NCI-H226 (cell line): ENCODE measurements around the gene ADGRV1.
A peak's percentile ranks its signal among the peaks of the same experiment; 100 is the strongest.

ENCODE experiments used
- DNase-seq: peaks from one replicate; pipeline ENCODE4 v3.0.0-alpha.2; 2015

The ADGRV1 gene, protein sequence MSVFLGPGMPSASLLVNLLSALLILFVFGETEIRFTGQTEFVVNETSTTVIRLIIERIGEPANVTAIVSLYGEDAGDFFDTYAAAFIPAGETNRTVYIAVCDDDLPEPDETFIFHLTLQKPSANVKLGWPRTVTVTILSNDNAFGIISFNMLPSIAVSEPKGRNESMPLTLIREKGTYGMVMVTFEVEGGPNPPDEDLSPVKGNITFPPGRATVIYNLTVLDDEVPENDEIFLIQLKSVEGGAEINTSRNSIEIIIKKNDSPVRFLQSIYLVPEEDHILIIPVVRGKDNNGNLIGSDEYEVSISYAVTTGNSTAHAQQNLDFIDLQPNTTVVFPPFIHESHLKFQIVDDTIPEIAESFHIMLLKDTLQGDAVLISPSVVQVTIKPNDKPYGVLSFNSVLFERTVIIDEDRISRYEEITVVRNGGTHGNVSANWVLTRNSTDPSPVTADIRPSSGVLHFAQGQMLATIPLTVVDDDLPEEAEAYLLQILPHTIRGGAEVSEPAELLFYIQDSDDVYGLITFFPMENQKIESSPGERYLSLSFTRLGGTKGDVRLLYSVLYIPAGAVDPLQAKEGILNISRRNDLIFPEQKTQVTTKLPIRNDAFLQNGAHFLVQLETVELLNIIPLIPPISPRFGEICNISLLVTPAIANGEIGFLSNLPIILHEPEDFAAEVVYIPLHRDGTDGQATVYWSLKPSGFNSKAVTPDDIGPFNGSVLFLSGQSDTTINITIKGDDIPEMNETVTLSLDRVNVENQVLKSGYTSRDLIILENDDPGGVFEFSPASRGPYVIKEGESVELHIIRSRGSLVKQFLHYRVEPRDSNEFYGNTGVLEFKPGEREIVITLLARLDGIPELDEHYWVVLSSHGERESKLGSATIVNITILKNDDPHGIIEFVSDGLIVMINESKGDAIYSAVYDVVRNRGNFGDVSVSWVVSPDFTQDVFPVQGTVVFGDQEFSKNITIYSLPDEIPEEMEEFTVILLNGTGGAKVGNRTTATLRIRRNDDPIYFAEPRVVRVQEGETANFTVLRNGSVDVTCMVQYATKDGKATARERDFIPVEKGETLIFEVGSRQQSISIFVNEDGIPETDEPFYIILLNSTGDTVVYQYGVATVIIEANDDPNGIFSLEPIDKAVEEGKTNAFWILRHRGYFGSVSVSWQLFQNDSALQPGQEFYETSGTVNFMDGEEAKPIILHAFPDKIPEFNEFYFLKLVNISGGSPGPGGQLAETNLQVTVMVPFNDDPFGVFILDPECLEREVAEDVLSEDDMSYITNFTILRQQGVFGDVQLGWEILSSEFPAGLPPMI (N-terminal part only)

DNA sequence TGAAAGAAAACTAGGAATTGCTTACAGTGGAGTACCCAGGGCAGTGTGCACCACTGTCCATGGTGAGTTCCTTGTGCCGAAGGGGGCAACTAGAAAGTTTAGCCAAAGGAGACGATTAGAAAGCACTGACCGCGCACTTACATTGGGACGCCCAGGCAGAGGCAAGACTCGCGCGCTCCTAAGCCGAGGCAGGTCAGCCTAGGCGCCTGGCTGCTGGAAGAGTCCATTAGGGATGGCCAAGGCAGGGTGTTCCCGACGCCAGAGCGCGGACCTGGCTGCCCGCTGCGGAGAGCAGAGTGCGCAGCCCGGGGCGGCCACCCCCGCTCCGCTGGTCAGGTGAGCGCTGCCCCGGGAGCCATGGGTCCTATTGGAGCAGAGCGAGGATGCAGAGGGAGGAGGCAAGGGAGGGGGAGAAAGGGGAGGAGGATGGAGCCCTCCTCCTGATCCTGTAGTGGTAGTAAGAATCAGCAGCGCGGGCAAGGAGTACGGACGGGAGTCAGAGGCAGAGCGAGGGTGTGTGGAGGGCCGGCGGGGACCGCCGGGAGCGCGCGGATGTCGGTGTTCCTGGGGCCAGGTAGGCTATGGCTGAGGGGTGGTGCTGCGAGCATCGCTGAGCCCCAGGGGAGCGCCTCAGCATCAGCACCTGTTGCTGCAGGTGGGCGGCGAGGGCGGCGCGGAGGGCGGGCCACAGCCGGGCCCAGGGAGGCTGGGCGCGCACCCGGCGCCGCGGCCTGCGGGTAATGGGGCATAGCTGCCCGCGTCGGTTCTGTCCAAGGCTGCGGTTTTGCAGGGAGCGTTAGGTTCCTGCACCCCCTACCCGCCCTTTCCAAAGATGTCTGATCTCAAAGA is at the start of gene ADGRV1:
Gene ADGRV1, plus strand, starts transcription at position 454 of the 849 bp plus-strand sequence. Its CDS starts 99 bp downstream, at position 553.
- no peak for DNase-seq

- DNase-seq: no peak
Observed at GRCh38 chr5:90510438-90510837, 48.2 kb upstream of the ADGRV1 start.

- DNase-seq: no peak
Observed at GRCh38 chr5:90514520-90514919, 44.1 kb upstream of the ADGRV1 start.

DNA sequence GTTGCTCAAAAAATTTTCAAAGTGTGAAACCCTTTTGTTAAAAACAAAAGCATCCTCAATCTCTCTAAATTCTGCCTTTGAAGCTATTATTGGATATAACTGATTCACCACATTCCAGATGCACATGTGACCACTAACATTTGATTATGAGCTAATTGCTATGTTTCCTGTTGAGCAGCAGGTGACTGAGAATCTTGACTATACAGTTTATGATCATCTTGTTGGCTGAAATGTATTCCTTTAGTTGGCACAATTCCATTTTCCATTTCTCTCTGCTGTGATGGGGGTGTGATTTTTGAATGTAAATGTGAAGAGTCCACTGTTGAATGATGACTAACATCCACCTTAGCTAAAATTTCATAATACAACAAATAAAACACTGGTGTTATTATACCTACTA is 39.9 kb upstream of the ADGRV1 start:
- DNase-seq: no peak

DNA sequence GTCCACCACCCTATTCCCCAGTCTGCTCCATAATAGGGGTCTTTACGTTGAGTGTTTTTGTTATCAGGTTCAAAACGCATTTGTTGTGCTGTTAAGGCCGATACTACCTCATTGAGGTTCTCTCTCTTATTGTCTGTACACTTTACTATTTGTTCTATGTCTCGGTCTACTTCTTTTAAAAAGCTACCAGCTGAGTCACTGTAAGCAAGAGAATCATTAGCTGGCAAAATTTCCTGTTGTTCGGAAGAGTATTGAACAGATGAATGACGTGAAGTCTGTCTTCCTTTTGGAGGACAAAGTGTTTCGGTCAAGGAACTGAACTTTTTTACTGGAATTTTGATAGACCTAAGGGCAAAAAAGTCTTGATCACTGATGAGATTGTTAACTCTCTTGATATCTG is 39.5 kb upstream of the ADGRV1 start:
- no peak for DNase-seq

DNA sequence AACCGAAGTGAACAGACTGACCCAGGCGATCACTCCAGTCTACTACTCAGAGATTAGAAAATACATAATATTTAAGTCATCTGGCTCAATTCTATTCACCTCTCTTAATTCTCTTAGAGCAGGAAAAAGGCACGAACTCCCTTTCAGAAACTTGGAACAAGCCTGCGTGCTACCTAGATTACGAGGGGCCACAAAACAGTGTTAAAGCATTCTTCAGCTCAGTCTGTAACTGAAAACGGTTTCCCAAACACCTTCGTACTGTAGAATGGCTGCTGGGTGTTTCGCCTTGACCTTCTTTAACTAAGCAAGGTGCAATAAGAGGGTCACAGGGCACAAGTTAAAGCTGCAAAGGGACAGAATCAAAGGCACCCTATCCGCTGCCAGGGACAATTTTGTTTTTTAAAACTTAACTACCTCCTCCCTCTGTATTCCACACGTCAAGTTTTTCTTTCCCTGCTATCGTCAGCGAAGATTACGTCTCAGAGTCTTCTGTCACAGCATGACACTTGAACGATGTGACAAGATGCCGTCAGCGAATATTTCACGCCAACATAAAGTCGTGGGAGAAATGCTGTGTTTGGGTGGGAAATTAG is 29.9 kb upstream of the ADGRV1 start:
- no peak for DNase-seq

GRCh38 chr5:90529194-90529938 is 29.2 kb upstream of the ADGRV1 start, which contains the start of gene LYSMD3:
Gene LYSMD3, minus strand, starts transcription at chr5:90529584. Its CDS starts 4,295 bp downstream, at chr5:90525289.
- peak; percentile 94 for DNase-seq

DNA sequence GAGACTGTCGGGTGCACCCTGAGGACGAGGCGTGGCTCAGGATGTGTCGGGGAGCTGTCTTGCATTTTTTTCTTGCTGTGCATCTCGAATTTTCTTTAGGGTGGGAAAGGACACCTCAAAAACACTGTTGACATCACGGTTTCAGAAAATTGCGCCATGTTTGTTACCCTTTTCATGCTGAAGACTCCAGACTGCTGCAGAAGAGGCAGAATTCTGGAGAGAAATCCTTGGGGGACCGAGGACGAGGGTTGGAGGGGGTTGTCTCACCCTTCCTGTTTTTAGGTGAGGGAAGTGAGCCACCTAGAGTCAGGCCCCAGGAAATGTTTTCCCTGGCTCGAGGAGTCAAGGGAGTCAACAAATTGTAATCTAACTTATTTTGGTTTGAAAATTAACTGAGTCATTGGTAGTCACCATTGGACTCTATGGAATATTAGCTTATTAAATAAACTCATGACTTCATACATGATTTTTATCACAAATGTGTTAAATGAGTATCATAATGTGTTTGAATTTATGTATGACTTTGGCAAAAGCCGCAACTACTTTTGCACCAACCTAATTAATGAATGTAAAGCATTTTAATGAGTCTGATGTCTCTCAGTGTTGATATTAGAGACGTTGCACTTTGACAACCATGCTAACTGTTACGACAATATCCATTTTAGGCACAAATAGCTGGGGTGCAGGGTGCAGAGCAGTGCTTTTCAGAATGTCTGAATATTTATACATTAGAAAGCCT is 28.5 kb upstream of the ADGRV1 start:
- DNase-seq: peak; percentile 61

GRCh38 chr5:90530736-90531487 is 27.7 kb upstream of the ADGRV1 start:
- DNase-seq: no peak

- DNase-seq: no peak
Observed at GRCh38 chr5:90533794-90534193, 24.8 kb upstream of the ADGRV1 start.

GRCh38 chr5:90534922-90535321 is 23.7 kb upstream of the ADGRV1 start:
- DNase-seq: no peak

- DNase-seq: no peak
Observed at GRCh38 chr5:90542827-90543519, 15.6 kb upstream of the ADGRV1 start.

DNA sequence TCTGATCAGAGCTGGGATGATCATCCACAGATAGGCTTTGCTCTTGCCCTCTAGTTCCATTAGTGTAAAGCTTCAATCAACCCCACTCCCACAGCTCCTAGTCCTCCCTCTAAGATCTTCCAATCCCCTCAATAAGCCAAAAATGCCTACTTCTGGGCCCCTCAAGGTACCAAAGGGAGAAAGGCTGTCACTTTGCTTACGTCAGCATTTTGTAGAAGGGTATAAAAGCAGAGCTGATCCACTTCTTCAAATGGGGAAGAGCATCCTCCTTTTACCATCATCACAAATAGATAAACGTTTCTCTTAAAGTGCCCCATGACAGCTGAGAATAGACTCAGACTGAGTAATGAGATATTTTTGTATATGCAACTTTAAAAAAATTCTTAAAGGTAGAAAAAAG is 13.1 kb upstream of the ADGRV1 start:
- DNase-seq: no peak

GRCh38 chr5:90546216-90546837 is 12.3 kb upstream of the ADGRV1 start:
- no peak for DNase-seq

DNA sequence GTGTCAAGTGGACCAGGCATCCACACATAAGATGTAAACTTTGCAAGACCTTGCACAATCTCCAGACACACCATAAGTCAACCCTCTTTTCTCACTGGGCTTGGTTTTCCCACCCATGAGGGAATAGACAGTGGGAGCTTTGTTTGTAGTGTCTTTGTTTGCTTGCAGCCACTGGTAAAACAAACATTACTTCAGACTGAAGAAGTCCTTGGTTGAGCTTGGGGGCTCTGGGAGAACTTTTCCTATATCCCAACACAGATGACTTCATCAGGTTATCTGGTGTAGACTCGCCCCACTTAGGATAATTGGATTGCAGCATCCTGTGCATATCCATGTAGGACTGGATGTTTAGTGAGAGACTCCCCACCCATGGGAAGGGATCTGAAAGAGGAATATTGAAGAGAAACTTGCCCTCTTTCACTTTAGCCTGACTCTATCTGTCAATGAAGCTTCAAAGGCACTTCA is 11.5 kb upstream of the ADGRV1 start:
- DNase-seq: no peak

DNA sequence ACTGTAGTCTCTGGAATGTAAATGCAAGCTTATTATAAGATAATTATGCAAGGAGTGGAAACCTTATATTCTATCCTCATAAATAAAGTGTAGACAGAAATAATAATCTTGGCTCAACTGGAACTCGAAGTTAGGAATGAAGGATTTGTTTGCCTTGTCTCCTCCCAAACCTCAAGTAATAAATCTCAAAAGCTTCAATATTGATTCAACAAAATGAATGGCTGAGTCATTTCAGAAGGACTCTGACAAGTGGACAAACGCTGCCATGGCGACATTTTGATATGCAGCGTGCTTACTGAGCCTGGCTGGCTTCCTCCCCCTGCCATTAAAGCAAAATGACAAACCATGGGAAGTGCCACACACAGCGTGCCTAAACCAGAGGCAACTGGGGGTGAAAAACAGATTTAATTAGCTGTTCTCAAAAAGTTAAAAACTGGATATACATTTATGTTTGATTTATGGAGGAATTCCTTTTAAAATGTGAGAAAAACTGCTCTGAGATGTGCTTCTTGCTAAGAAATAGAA is 10.5 kb upstream of the ADGRV1 start:
- DNase-seq: no peak

GRCh38 chr5:90549223-90549622 is 9.4 kb upstream of the ADGRV1 start:
- DNase-seq: no peak
